Transverse colon (tissue), 4 donors: ENCODE data around the gene LHFPL6. TPM values are rescaled to one million over a fixed set of nuclear protein-coding genes. Genes with fewer than 3 reads are reported as not detected.

Experiments
- DNase-seq: peaks from one replicate; pipeline ENCODE4 v3.0.0-alpha.2; 2019
- H3K27ac ChIP-seq, 4 donors: fragments of 200-600 bp; sonication (generic); 2 replicates each; pipeline ENCODE4 v1.5.1; 2016 to 2018; ENCODE audit warnings: inconsistent platforms in 4 of 4
- H3K27me3 ChIP-seq: fragments of 200-600 bp; sonication (generic); 2 replicates; pipeline ENCODE4 v1.5.1; 2017; ENCODE audit warnings: inconsistent platforms
- H3K36me3 ChIP-seq, 4 donors: fragments of 200-600 bp; sonication (generic); 2 replicates each; pipeline ENCODE4 v1.5.1; 2017 to 2019; ENCODE audit warnings: inconsistent platforms in 4 of 4
- H3K4me1 ChIP-seq, 4 donors: fragments of 200-600 bp; sonication (generic); 2 replicates each; pipeline ENCODE4 v1.5.1; 2017 to 2020; ENCODE audit warnings: inconsistent platforms in 4 of 4
- H3K4me3 ChIP-seq, 4 donors: fragments of 200-600 bp; sonication (generic); 1 replicate in 1 of 4; 2 replicates in 3 of 4; pipeline versions ENCODE4 v1.5.1 to v1.6.1; 2017 to 2019; ENCODE audit warnings: inconsistent platforms in 4 of 4
- H3K9me3 ChIP-seq, 2 donors: fragments of 200-600 bp; sonication (generic); 2 replicates each; pipeline ENCODE4 v1.5.1; 2017 to 2019; ENCODE audit warnings: inconsistent platforms in 2 of 2
- EP300 ChIP-seq: sonication (generic); formaldehyde crosslinking; IDR thresholded peaks from one replicate; pipeline ENCODE4 v1.6.1; 2017; ENCODE audit warnings: antibody characterized with exemption, low read depth
- POLR2A ChIP-seq: fragments of 450-650 bp; IDR thresholded peaks from one replicate; pipeline ENCODE4 v1.6.1; 2016; ENCODE audit warnings: antibody characterized with exemption, mild to moderate bottlenecking, moderate library complexity
- POLR2AphosphoS5 ChIP-seq, 3 donors: sonication (generic); formaldehyde crosslinking; IDR thresholded peaks; one replicate each; pipeline ENCODE4 v1.6.1; 2016; ENCODE audit warnings: antibody characterized with exemption in 3 of 3
- WGBS, 2 donors: methylation state at CpG; one replicate each; pipeline ENCODE4 v1.1.5; 2018; ENCODE audit warnings: low coverage in 1 of 2; 5-methylcytosine and 5-hydroxymethylcytosine counted together
- in situ Hi-C, 4 donors: fragments of 200-750 bp; cut with MboI; loops; one replicate each; pipeline versions ENCODE4 v1.15.0 to v1.15.1; 2017; ENCODE audit warnings: low sequenced_read_pairs in 3 of 4, low pct_ligation_motif_present in 1 of 4, low pct_unique_long_range_greater_than_20kb in 1 of 4
- intact Hi-C: fragments of 100-400 bp; cut with DNase I; formaldehyde crosslinking; loops from one replicate; pipeline ENCODE4 v1.15.1; 2023; ENCODE audit warnings: low total_unique reads
- total RNA-seq, 4 donors: library from RNA; depleted of rRNA; stranded (reverse); fragments of >200 nt; gene quantifications; one replicate each; pipeline ENCODE4 v1.1.0, GENCODE V29; 2016
- TF ChIP-seq, protein P1 (sequence below), 5 experiments: fragments of 200-600 bp in 3 of 5; fragments of 450-650 bp in 2 of 5; sonication (generic) in 3 of 5; IDR thresholded peaks; 1 replicate in 2 of 5; 2 replicates in 3 of 5; pipeline ENCODE4 v1.5.1; 2016 to 2017; ENCODE audit warnings: antibody characterized with exemption in 5 of 5, inconsistent platforms in 3 of 5, mild to moderate bottlenecking in 2 of 5, moderate library complexity in 1 of 5

Gene LHFPL6
- total RNA-seq, 4 donors from 2014 or later = 4.2 to 18.6 (median 9.3) TPM

DNA sequence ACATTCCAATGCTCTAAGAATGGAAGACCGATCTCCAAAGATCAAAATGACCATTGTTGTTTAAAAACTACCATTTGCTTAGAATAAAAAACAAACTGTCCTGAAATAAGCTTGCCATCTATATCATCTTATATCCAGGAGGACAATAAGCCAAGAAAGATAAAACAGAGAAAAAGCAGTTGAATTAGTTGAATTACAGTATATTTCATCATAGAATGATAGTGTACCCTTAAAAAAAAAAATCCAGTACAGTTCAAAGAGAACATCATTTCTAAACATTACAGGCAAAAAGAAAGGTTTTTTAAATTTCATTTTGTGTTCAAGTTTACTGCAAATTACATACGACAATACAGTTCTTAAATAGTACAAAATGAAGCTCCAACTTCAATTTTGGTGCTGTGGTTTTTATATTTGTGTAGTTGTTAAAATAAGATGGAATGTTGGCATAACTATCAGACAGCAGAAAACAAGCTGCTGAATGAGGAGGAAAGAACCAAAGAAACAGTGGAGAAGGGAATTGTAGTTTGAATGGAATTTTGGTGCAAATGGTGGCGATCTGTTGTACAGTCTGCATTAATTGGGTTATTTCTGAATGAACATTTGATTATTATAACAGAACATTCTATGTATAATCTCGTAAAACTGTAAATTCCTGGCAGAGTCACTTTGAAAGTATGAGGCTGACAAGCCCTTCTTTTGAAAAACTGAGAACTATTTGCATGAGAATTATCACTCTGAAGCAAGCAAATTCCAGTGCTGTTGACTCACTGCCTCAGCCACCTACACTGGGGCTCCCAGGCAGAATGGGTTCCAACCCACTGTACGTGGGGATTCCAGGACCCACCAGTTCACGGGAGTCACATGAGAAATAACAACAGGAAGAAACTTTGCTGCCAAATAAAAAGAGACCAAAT lies 37.7 kb downstream of the LHFPL6 start:
- no peak overlapping the region for H3K4me3 ChIP-seq
- H3K27ac ChIP-seq = peak overlapping the region in 1 of 4 donors; percentile 29
- H3K4me1 ChIP-seq = peaks cover 0 to 3% (median 0%) of the 10 kb centered on the region in 4 donors
- TF ChIP-seq, protein P1, sequence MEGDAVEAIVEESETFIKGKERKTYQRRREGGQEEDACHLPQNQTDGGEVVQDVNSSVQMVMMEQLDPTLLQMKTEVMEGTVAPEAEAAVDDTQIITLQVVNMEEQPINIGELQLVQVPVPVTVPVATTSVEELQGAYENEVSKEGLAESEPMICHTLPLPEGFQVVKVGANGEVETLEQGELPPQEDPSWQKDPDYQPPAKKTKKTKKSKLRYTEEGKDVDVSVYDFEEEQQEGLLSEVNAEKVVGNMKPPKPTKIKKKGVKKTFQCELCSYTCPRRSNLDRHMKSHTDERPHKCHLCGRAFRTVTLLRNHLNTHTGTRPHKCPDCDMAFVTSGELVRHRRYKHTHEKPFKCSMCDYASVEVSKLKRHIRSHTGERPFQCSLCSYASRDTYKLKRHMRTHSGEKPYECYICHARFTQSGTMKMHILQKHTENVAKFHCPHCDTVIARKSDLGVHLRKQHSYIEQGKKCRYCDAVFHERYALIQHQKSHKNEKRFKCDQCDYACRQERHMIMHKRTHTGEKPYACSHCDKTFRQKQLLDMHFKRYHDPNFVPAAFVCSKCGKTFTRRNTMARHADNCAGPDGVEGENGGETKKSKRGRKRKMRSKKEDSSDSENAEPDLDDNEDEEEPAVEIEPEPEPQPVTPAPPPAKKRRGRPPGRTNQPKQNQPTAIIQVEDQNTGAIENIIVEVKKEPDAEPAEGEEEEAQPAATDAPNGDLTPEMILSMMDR (IDR thresholded peaks at IDR 0.05) = no peak
- TF ChIP-seq POLR2A = no peak
- TF ChIP-seq EP300 = no peak
- no peak for TF ChIP-seq POLR2AphosphoS5 (IDR thresholded peaks at IDR 0.05)
- DNase-seq = no peak
- WGBS, 2 donors = 33 to 42% methylated on average over 5 to 6 of the region's 6 CpGs
- intact Hi-C loops (no loop called here), in situ Hi-C loops (no loop called here)
- H3K36me3 ChIP-seq = no peaks in the 10 kb centered on the region
- no peaks in the 10 kb centered on the region for H3K27me3 ChIP-seq
- H3K9me3 ChIP-seq = no peaks in the 10 kb centered on the region

GRCh38 chr13:39563470-39563735 lies 39.6 kb downstream of the LHFPL6 start:
- in situ Hi-C loops (no loop called here), intact Hi-C loops (no loop called here)
- Histone ChIP-seq H3K4me3 (no peak overlapping the region), H3K36me3 (no peaks in the 10 kb centered on the region), H3K4me1 (peaks cover 0 to 3% (median 0%) of the 10 kb centered on the region in 4 donors), H3K9me3 (no peaks in the 10 kb centered on the region), H3K27ac (no peak overlapping the region), H3K27me3 (no peaks in the 10 kb centered on the region)
- WGBS, 2 donors = 86 to 100% methylated on average over 1 of the region's 1 CpG
- DNase-seq = no peak
- TF ChIP-seq POLR2AphosphoS5 (IDR thresholded peaks at IDR 0.05) = no peak
- no peak for TF ChIP-seq POLR2A
- TF ChIP-seq, protein P1 (IDR thresholded peaks at IDR 0.05) = no peak
- no peak for TF ChIP-seq EP300

GRCh38 chr13:39561971-39562370 lies 41.0 kb downstream of the LHFPL6 start:
- Histone ChIP-seq H3K36me3 (no peaks in the 10 kb centered on the region), H3K9me3 (no peaks in the 10 kb centered on the region), H3K27me3 (no peaks in the 10 kb centered on the region), H3K27ac (no peak overlapping the region), H3K4me1 (peaks cover 0 to 3% (median 0%) of the 10 kb centered on the region in 4 donors), H3K4me3 (no peak overlapping the region)
- WGBS, 2 donors = 40 to 43% methylated on average over 1 of the region's 1 CpG
- in situ Hi-C loops (no loop called here), intact Hi-C loops (no loop called here)
- TF ChIP-seq EP300 = no peak
- no peak for TF ChIP-seq POLR2AphosphoS5 (IDR thresholded peaks at IDR 0.05)
- no peak for TF ChIP-seq POLR2A
- TF ChIP-seq, protein P1 (IDR thresholded peaks at IDR 0.05) = no peak
- no peak for DNase-seq

GRCh38 chr13:39559847-39560246 lies 43.1 kb downstream of the LHFPL6 start:
- Histone ChIP-seq H3K9me3 (no peaks in the 10 kb centered on the region), H3K27me3 (no peaks in the 10 kb centered on the region), H3K4me3 (no peak overlapping the region), H3K4me1 (peaks cover 0 to 2% (median 0%) of the 10 kb centered on the region in 4 donors), H3K36me3 (no peaks in the 10 kb centered on the region), H3K27ac (no peak overlapping the region)
- in situ Hi-C loops = no loop called here
- TF ChIP-seq, protein P1 (IDR thresholded peaks at IDR 0.05) = no peak
- TF ChIP-seq EP300 (no peak), POLR2AphosphoS5 (IDR thresholded peaks at IDR 0.05) (no peak), POLR2A (no peak)
- WGBS, 2 donors = 70 to 88% methylated on average over 2 to 3 of the region's 3 CpGs
- DNase-seq = no peak
- intact Hi-C loops = no loop called here
